NCI-H748 (cell line): ENCODE measurements around the gene CCDC81.
A peak's percentile ranks its signal among the peaks of the same experiment; 100 is the strongest.
"Not testable (repeated sequence)": the region's sequence is repeated elsewhere in the genome, so short reads cannot be mapped to it uniquely, and the experiment has no call there.

ENCODE experiments used
- DNase-seq: peaks from one replicate; lab custom pipeline; 2025; ENCODE audit not compliant: unreplicated experiment; lab: John Stamatoyannopoulos, UW

The CCDC81 gene

DNA sequence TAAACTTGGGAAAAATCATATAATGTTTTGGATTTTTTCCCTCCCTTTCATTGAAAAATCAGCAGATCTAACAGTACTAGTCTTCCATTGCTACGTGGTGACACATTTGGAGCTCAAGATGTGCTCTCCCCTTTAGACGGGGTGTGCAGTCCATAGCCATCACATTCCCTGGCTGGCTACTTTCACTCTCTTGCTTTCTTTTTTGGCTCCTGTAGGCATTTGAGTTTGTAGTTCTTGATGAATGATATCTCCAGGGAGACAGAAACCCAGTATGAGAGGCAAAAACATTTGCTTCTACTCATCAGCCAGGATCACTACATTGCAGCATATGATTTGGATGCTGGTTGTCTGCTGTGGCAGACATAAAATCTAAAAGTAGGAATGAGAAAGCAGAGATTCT is 12.1 kb downstream of the CCDC81 start:
- no peak for DNase-seq

DNA sequence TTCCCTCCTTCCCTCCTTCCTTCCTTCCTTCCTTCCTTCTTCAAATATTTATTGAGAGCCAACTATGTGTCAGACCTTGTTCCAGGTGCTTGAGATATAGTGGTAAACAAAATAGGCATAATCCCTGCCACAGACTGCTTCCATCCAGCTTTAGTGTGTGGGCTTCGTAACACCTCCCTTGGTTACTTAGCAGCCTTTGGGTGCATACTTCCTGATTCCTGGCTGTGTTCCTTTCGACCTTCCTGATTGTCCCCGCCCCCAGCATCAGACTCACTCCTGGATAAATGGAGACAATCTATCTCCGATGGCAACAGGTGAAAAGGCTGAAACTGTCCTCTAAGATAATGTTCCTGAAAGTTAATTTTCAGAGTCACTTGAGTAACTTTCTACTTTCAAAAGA is 13.5 kb downstream of the CCDC81 start:
- DNase-seq, result no peak

DNA sequence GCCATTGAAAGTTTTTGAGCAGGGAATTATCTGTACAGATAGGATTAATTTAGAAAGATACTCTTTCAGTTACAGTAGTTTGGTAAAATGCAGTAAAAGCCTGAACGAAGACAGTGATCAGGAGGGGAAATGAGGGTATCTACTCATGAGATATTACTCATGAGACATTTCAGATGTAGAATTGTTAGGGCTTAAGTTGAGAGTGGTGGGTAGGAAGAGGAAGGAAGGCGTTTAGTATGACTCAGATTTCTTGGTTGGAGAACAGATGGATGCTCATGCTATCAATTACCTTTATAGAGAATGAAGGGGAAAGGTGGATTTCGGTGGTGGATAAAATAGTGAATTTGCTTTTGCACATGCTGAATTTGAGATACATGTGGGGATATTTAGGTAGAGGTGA is 15.8 kb downstream of the CCDC81 start:
- no peak for DNase-seq

DNA sequence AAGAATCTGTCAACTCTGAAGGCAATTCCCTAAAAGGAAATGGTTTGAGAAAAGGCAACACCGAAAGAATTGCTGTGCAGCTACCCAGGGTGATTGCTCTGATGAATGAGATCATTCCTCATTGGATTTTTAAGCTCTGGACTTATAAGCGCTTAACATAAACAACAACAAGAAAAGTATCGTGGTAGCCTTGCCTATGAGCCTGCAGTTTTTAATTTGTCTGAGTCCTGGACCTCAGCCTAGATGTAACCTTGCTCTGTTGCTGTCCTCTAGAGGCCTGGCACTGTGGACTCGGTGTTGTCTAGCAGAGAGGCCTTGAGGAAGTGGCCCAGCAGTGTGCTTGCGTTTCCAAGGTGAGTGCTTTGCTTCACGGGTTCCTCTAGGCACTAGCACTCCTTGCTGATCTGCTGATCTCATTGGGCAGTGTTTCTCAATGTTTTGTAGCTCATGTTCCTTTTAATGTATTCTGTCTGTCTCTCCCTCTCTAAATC is 20.4 kb downstream of the CCDC81 start:
- DNase-seq, result no peak

DNA sequence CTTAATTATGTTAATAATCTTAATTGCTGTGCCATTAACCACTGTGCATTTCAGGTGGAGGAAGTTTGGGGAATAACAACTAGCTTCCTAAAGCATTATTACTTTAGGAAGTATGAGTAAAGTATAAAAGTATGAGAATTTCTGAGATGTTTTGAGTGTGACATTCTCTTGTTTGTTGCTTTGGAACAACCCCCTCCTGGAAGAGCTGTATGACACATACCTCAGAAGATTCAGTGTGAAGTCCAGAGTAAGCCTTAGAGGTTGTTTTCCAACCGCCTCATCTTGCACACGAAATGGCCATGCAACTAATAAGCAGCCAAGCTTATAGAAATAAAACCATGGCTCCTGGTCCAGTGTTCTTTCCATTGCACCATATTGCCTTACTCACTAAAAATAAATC is 21.7 kb downstream of the CCDC81 start:
- DNase-seq, result no peak

DNA sequence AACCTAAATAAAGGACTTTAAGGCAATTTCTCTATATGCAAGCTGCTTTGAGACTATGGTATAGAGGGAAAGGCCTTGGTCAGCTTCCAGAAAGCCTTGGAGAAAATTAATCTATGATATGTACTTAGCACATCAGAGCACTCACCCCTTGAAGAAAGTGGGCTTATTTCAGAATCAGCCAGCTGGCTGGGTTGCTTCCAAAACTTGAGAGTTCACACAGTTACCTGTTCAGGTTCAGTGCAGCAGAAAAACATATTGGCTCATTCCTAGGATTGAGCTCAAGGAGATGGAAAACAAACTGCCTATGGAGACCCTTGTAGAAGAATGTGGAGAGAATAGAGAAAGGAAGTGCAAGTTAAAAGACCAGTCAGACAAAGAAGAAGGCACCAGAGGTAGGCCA is 22.7 kb downstream of the CCDC81 start:
- no peak for DNase-seq

- DNase-seq, result no peak
Measured at GRCh38 chr11:86398106-86398505, 23.4 kb downstream of the CCDC81 start.

- no peak for DNase-seq
Measured at GRCh38 chr11:86403458-86403857, 28.8 kb downstream of the CCDC81 start.

- DNase-seq, result no peak
Measured at GRCh38 chr11:86408845-86409244, 34.2 kb downstream of the CCDC81 start.

DNA sequence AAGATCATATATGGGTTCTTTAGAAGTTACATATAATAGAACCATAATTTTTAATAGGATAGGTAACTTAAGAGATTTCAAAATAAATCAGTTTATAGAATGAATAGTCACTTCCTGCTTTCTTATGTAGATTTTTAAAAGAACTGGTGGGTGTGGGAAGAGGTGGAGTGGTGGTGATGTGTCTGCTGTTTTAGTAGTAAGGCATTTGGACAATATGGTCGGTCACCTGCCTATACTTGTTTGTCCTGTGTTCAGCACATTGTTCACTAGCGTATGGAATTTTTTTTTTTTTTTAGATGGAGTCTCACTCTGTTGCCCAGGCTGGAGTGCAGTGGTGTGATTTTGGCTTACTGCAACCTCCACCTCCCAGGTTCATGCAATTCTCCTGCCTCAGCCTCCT is 39.3 kb downstream of the CCDC81 start:
- no peak for DNase-seq

DNA sequence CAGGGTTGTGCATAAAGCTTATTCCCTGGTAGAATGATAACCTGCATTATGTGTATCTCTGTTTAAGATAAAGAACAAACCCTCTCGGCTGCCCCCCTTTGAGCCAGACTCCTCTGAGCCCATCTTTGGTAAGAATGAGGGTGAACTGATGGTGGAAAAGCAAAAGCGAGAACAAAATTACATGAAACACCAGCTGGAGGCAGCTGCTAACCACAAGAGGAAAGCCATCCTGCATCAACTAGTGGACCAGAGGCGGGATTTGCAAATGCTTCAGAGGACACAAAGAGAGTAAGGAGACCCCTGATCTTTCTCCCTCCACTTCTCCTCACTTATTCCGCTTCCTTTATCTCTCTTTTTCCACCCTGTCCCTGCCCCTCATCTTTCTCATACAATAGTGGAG is 40.3 kb downstream of the CCDC81 start:
- no peak for DNase-seq

DNA sequence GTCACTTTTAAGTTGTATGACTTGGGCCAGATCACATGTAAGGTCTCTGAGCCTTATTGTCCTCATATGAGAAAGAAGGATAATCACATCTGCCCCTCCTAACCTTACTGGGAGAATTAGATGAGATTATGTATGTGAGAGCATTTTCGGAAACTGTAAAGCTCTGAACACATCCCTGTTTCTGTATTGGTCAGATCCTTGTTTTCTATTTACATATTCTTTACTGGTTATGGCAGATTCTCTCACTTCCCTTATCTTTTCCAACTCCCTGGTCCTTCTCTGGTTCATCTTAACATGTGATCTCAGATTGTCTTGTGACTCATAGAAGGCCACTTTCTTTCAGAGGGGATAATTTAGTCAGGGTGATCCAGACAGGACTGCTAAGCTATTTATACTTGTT is 41.8 kb downstream of the CCDC81 start:
- DNase-seq, result no peak

DNA sequence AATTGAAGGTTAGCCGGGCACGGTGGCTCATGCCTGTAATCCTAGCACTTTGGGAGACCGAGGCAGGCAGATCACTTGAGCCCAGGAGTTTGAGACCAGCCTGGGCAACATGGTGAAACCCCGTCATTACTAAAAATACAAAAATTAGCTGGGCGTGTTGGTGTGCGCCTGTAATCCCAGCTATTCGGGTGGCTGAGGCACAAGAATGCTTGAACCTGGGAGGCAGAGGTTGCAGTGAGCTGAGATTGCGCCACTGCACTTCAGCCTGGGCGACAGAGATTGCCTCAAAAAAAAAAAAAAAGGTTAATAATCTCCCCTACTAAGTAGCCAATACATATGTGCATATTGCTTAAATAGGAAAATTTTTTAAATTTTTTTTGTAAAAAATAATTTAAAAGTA is 42.3 kb downstream of the CCDC81 start:
- not testable (repeated sequence) for DNase-seq

- DNase-seq, result no peak
Measured at GRCh38 chr11:86418106-86418505, 43.4 kb downstream of the CCDC81 start.

- DNase-seq, result no peak
Measured at GRCh38 chr11:86418513-86418912, 43.8 kb downstream of the CCDC81 start.

DNA sequence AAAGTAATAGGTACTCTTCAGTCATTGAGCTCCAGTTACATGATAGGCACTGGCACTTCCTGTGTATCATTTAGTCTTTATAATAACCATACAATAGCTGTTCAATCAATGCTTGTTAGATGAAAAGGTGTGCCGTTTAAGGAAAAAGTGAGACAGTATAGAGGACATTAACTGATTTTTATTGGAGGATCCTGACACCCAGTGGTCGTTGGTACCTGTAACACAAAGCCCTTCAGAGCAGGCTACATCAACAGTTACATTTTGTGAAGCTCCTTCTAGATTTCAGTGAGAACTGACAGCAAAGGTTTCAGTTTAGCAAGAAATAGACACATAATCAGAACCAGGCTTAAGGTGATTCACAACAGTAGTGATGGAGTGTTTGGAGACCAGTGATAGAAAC is 44.2 kb downstream of the CCDC81 start:
- DNase-seq, result peak; percentile 14

- no peak for DNase-seq
Measured at GRCh38 chr11:86421946-86422345, 47.3 kb downstream of the CCDC81 start.

- DNase-seq, result no peak
Measured at GRCh38 chr11:86422371-86422770, 47.7 kb downstream of the CCDC81 start.

GRCh38 chr11:86423488-86423887 is 48.8 kb downstream of the CCDC81 start:
- not testable (repeated sequence) for DNase-seq

GRCh38 chr11:86427441-86427840 is 52.8 kb downstream of the CCDC81 start:
- no peak for DNase-seq

DNA sequence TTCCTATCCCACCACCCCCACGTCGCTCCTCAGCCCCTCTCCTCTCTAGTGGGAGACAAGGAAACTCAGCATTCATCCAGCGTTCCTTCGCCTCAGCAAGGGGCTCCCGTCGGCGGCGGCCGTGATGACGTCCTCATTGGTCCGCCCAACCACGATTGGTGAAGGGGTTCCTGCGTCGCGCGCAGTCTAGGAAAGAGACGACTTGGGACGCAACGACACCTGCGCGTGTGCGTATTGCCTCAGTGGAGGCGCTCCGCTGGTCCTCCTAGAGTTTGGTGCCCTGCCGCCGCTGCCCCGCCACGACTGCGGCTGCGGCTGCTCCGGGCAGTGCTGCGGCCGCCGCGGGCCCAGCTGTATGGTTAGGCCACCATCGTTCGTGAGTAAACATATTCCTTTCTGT is 56.6 kb downstream of the CCDC81 start:
- DNase-seq, result no peak

GRCh38 chr11:86433361-86434095 is 58.8 kb downstream of the CCDC81 start:
- not testable (repeated sequence) for DNase-seq

- no peak for DNase-seq
Measured at GRCh38 chr11:86435711-86436110, 61.0 kb downstream of the CCDC81 start.
